C4-2B (cell line): Measurements from ENCODE around the gene LSM7.

Experiments used
- ZFX ChIP-seq: fragments of 450-650 bp; IDR thresholded peaks from 2 replicates; pipeline ENCODE4 v1.6.1; 2017
- TF ChIP-seq, protein P1 (sequence below): fragments of 450-650 bp; conservative IDR thresholded peaks from 2 replicates; pipeline ENCODE4 v1.5.1; 2017; ENCODE audit warnings: mild to moderate bottlenecking

DNA sequence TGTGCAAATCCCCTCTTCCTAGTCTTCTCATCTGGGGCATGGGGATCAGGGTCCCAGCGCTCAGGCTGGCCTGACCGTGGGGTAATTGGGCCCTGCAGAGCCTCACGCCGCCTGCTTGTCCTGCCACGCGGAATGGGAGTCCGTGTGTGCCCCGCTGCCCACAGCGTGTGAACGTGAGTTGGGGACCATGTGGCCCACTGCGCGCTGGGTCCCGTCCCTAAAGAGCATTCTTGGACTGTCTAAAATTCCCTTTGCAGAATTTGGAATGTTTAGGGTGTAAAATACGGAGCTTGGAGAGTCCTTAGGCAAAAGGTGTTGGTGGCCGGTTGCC is 34.5 kb upstream of the LSM7 start:
- TF ChIP-seq, protein P1, sequence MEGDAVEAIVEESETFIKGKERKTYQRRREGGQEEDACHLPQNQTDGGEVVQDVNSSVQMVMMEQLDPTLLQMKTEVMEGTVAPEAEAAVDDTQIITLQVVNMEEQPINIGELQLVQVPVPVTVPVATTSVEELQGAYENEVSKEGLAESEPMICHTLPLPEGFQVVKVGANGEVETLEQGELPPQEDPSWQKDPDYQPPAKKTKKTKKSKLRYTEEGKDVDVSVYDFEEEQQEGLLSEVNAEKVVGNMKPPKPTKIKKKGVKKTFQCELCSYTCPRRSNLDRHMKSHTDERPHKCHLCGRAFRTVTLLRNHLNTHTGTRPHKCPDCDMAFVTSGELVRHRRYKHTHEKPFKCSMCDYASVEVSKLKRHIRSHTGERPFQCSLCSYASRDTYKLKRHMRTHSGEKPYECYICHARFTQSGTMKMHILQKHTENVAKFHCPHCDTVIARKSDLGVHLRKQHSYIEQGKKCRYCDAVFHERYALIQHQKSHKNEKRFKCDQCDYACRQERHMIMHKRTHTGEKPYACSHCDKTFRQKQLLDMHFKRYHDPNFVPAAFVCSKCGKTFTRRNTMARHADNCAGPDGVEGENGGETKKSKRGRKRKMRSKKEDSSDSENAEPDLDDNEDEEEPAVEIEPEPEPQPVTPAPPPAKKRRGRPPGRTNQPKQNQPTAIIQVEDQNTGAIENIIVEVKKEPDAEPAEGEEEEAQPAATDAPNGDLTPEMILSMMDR: no peak
- TF ChIP-seq ZFX: no peak
